Nephron progenitor cell (in vitro differentiated cells): ENCODE results near the gene PDE6H.

ENCODE experiments used
- DNase-seq: peaks from one replicate; pipeline ENCODE4 v3.0.0; 2021
- H3K27ac Mint-ChIP-seq: 2 replicates; pipeline ENCODE4 v1.8.0; 2021; ENCODE audit warnings: mild to moderate bottlenecking, moderate library complexity, mixed read lengths
- H3K27me3 Mint-ChIP-seq: 2 replicates; pipeline ENCODE4 v1.8.0; 2021; ENCODE audit warnings: mild to moderate bottlenecking, low read depth, mixed read lengths; ENCODE audit not compliant: poor library complexity
- H3K36me3 Mint-ChIP-seq: 2 replicates; pipeline ENCODE4 v1.8.0; 2021; ENCODE audit warnings: low read depth, mixed read lengths
- H3K4me1 Mint-ChIP-seq: 2 replicates; pipeline ENCODE4 v1.8.0; 2021; ENCODE audit warnings: mixed read lengths
- H3K4me3 Mint-ChIP-seq: 2 replicates; pipeline ENCODE4 v1.8.0; 2021; ENCODE audit warnings: mild to moderate bottlenecking, moderate library complexity, mixed read lengths
- H3K9me3 Mint-ChIP-seq: 2 replicates; pipeline ENCODE4 v1.8.0; 2021; ENCODE audit warnings: mild to moderate bottlenecking, moderate library complexity, mixed read lengths
- TF ChIP-seq, protein P1 (sequence below): fragments of 200-600 bp; sonication (generic); IDR thresholded peaks from 2 replicates; pipeline ENCODE4 v1.5.0; 2021; ENCODE audit warnings: antibody characterized with exemption

PDE6H gene

DNA sequence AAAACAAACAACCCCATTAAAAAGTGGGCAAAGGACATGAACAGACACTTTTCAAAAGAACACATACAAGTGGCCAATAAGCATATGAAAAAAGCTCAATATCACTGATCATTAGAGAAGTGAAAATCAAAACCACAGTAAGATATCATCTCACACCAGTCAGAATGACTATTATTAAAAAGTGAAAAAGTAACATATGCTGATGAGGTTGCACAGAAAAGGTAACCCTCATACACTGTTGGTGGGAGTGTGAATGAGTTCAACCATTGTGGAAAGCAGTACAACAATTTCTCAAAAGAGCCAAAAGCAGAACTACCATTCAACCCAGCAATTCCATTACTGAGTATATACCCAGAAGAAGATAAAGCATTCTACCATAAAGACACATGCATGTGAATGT, 18.2 kb downstream of the PDE6H start:
- Mint-ChIP-seq H3K36me3 (no peaks in the 10 kb centered on the region), H3K27me3 (peaks cover 9% of the 10 kb centered on the region), H3K4me1 (peaks cover 5% of the 10 kb centered on the region), H3K4me3 (no peak overlapping the region), H3K9me3 (peaks cover 25% of the 10 kb centered on the region), H3K27ac (no peak overlapping the region)
- TF ChIP-seq, protein P1, sequence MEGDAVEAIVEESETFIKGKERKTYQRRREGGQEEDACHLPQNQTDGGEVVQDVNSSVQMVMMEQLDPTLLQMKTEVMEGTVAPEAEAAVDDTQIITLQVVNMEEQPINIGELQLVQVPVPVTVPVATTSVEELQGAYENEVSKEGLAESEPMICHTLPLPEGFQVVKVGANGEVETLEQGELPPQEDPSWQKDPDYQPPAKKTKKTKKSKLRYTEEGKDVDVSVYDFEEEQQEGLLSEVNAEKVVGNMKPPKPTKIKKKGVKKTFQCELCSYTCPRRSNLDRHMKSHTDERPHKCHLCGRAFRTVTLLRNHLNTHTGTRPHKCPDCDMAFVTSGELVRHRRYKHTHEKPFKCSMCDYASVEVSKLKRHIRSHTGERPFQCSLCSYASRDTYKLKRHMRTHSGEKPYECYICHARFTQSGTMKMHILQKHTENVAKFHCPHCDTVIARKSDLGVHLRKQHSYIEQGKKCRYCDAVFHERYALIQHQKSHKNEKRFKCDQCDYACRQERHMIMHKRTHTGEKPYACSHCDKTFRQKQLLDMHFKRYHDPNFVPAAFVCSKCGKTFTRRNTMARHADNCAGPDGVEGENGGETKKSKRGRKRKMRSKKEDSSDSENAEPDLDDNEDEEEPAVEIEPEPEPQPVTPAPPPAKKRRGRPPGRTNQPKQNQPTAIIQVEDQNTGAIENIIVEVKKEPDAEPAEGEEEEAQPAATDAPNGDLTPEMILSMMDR, result no peak
- no peak for DNase-seq

DNA sequence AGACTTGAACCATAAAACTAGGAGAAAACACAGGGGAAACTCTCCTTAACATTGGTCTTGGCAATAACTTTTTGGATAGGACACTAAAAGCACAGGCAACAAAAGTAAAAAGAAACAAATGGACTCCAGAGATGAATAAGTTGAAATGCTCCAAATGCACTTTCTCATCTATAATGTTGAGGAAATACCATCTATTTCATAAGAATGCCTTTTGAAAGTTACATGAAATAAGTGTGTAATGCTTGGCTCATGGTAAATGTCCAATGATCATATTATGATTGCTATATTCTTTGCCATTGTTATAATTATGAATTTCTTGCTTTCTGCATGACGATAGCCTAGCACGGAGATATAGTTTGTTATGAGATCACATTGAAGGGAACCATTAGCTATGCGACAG, 19.8 kb downstream of the PDE6H start:
- H3K27me3 Mint-ChIP-seq, result peaks cover 9% of the 10 kb centered on the region
- H3K4me1 Mint-ChIP-seq, result peaks cover 5% of the 10 kb centered on the region
- no peak for DNase-seq
- TF ChIP-seq, protein P1, result no peak
- no peak overlapping the region for H3K27ac Mint-ChIP-seq
- peaks cover 25% of the 10 kb centered on the region for H3K9me3 Mint-ChIP-seq
- H3K4me3 Mint-ChIP-seq, result no peak overlapping the region
- H3K36me3 Mint-ChIP-seq, result no peaks in the 10 kb centered on the region

DNA sequence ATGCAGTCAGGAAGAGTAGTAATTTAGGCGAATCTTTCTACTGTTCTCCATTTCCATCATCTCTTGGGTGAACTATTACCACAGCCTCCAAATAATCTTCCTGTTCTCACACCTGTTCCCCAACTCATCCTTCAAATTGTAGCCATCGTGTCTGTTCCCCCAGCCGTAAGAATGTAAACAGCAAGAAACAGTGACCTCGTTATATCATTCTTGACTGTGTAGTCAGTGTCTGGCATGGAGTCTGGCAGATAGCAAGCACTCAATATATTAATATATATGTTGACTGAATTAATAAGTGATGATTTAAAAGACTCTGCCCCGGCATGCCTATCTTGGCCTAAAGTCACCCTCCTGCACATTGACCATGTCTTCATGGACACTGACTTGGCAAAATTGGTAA, 20.3 kb downstream of the PDE6H start:
- TF ChIP-seq, protein P1, result no peak
- Mint-ChIP-seq H3K36me3 (no peaks in the 10 kb centered on the region), H3K27ac (no peak overlapping the region), H3K4me3 (no peak overlapping the region), H3K9me3 (peaks cover 20% of the 10 kb centered on the region), H3K27me3 (peaks cover 9% of the 10 kb centered on the region), H3K4me1 (peaks cover 5% of the 10 kb centered on the region)
- DNase-seq, result no peak

DNA sequence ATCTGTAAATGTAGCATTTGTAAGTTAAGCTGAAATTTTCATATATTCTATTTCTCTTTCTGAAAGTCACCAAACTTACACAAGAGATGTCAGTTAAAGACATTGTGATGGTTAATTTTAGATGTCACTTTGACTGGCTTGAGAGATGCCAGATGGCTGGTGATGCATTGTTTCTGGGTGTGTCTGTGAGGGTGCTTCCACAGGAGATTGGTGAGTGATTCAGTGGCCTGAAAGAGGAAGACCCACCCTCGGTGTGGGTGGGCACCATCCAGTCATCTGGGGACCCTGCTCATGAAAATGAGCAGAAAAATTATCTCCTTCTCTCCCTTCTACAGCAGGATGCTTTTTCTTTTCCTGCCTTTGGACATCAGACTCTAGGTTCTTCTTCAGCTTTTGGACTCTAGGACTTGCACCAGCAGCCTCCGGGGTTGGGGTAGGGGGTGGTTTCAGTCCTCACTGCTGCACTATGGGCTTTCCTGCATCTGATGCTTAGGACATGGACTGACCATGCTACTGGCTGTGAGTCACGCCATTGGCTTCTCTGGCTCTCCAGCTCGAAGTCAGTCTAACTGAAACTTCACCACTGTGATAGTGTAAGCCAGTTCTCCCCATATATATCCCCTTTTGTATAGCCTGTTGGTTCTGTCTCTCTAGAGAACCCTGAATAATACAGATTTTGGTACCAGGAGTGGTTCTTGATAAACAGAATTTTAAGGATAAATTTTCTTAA, 20.9 kb downstream of the PDE6H start:
- H3K9me3 Mint-ChIP-seq, result peaks cover 18% of the 10 kb centered on the region
- H3K4me1 Mint-ChIP-seq, result peaks cover 10% of the 10 kb centered on the region
- H3K36me3 Mint-ChIP-seq, result no peaks in the 10 kb centered on the region
- TF ChIP-seq, protein P1, result no peak
- peaks cover 4% of the 10 kb centered on the region for H3K27me3 Mint-ChIP-seq
- DNase-seq, result no peak
- H3K27ac Mint-ChIP-seq, result no peak overlapping the region
- H3K4me3 Mint-ChIP-seq, result no peak overlapping the region

DNA sequence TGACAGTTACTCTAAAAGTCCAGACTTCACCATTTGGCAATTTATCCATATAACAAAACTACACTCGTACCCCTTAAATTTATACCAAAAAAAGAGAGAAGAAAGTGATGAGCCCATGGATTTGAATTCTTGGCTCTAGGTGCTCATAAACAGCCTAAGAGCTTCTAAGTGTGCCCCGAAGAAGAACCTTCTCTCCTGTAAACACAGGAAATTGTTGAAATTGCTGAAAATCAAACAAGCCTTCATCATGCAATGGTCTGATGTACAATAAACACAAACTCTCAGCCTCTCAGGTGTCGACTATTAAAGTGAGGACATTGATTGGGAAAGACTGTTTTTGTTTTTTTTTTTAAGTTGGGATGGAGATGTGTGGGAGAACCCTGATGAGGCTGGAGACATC, 21.8 kb downstream of the PDE6H start:
- no peaks in the 10 kb centered on the region for H3K36me3 Mint-ChIP-seq
- no peak for DNase-seq
- H3K27me3 Mint-ChIP-seq, result peaks cover 4% of the 10 kb centered on the region
- TF ChIP-seq, protein P1, result no peak
- peaks cover 19% of the 10 kb centered on the region for H3K4me1 Mint-ChIP-seq
- H3K27ac Mint-ChIP-seq, result no peak overlapping the region
- H3K9me3 Mint-ChIP-seq, result peaks cover 17% of the 10 kb centered on the region
- H3K4me3 Mint-ChIP-seq, result no peak overlapping the region
